Fibroblast of lung (primary cell): Measurements from ENCODE around the gene UNG.

Experiments
- EZH2 ChIP-seq: IDR thresholded peaks from 2 replicates; pipeline ENCODE4 v1.5.1; 2012; ENCODE audit warnings: low read length, control low read depth, mild to moderate bottlenecking; ENCODE audit errors: missing control alignments
- TF ChIP-seq, protein P1 (sequence below), 2 donors: IDR thresholded peaks in 1 of 2; conservative IDR thresholded peaks in 1 of 2; 1 replicate in 1 of 2; 2 replicates in 1 of 2; pipeline ENCODE4 v1.5.1; 2011 to 2012; ENCODE audit warnings: low read length in 2 of 2, control low read depth in 1 of 2, inconsistent platforms in 1 of 2, low read depth in 1 of 2, mild to moderate bottlenecking in 1 of 2

DNA sequence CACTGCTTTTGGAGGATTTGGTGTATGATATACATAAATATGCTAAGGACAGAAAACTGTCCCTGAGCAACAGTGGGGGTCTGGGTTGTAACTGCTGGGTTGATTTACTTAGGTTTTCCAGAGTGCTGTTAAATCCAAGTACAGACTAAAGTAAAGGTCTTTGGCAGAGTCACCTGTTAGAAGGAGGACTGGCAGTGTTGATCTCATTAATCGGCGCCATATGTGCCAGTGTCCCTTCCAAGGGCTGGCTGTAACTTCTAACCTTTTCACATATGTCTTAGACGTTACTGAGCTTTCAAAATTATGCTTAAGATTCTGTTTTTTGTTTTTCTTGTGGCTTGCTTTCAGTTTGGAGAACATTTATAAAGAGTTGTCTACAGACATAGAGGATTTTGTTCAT is 5.1 kb downstream of the UNG start:
- TF ChIP-seq, protein P1, sequence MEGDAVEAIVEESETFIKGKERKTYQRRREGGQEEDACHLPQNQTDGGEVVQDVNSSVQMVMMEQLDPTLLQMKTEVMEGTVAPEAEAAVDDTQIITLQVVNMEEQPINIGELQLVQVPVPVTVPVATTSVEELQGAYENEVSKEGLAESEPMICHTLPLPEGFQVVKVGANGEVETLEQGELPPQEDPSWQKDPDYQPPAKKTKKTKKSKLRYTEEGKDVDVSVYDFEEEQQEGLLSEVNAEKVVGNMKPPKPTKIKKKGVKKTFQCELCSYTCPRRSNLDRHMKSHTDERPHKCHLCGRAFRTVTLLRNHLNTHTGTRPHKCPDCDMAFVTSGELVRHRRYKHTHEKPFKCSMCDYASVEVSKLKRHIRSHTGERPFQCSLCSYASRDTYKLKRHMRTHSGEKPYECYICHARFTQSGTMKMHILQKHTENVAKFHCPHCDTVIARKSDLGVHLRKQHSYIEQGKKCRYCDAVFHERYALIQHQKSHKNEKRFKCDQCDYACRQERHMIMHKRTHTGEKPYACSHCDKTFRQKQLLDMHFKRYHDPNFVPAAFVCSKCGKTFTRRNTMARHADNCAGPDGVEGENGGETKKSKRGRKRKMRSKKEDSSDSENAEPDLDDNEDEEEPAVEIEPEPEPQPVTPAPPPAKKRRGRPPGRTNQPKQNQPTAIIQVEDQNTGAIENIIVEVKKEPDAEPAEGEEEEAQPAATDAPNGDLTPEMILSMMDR (conservative IDR thresholded peaks at IDR 0.05 in 1 of 2, IDR thresholded peaks at IDR 0.05 in 1 of 2; ENCODE audit: low read depth in 1 of 2, low read length in 2 of 2): no peak
- TF ChIP-seq EZH2: no peak
